Endothelial cell of hepatic sinusoid (primary cell): ENCODE measurements around the gene TRIM69.

ENCODE experiments used
- in situ Hi-C: cut with HindIII; loops from 2 replicates; pipeline ENCODE4 v1.10.0; 2017; ENCODE audit warnings: low sequenced_read_pairs

Gene TRIM69

DNA sequence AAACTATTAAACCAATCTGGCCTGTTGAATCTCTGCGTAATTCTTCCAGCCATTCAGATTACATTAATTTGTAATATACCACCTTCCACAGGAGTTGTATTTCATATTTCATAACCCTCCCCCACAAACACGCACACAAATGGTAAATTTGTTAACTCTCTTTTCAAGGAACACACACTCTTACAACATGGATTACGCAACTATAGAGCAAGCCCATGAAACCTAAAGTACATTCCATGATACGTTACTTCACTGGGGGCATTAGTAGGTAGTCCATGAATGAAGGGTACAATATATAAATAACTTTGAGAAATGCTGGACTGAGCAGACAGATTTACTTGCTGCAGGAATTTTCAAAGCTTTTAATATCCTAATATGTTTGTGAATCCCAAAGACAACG, 65.0 kb downstream of the TRIM69 start:
- in situ Hi-C loops, result no loop called here

DNA sequence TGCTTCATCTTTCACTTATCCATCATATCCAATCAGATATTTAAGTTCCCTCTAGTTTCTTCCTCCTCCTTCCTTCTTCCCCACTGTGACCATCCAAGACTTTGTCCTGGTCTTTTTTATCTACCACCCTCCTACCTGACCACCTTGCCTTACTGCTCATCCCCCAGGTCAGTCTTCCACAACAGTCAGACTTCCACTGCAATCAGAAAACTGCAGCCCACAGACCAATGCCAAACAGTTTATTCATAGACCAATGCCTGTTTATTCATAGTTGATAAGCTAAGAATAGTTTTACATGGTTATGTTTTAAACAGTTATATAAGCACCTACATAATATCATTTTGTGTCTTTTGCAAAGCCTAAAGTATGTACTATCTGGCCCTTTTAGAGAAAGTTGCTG, 65.5 kb downstream of the TRIM69 start:
- in situ Hi-C loops, result no loop called here

DNA sequence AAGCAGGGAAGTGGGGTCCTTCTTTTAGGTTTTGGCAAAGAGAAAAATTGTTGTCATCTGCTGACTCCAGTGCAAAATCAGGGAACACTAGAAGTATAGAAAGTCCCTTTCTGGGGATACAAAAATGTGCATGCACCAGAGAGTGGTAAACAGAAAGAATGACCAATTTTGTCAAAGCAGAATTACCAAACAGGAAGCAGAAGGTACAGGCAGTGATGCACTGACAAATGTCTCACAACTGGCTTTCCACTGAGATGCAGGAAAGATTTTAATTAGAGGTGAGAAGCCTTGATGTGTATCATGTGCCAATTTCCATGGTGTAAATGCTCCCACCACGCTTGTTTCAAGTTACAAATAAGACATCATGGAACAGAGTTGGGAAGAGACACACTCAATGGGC, 66.0 kb downstream of the TRIM69 start:
- in situ Hi-C loops, result no loop called here

DNA sequence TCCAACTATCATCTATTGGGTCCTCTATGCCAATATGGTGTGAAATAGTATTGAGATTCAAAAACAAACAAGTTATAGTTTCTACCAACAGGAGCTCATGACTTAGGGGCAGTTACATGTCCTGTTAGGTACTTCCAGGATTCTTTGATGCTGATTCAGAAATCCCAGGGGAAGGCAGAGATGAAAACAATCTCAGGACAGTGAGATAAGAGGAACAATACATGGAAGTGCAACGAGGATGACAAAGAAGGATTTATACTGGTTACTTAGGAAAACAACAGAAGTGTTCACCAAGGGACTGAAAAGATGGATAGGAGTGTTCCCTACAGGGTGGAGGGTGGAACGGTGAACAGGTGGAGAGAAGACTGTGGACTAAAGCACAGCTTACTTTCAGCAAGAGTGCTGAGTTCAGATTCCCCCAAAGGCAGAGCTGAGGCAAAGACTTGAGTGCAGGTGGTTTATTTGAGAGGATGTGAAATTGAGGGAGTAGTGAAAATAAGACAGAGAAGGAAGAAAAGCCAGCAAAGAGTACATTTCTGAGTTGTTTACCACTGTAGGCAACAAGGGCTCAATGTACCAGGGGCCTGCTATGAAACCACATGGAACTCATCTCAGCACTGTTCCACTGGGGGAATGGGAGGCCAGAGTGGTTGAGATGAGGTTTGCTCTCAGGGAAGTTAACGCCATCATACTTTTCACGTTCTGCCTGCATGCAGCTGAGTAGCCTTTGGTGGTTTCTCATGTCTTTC, 68.1 kb downstream of the TRIM69 start:
- in situ Hi-C loops, result no loop called here

DNA sequence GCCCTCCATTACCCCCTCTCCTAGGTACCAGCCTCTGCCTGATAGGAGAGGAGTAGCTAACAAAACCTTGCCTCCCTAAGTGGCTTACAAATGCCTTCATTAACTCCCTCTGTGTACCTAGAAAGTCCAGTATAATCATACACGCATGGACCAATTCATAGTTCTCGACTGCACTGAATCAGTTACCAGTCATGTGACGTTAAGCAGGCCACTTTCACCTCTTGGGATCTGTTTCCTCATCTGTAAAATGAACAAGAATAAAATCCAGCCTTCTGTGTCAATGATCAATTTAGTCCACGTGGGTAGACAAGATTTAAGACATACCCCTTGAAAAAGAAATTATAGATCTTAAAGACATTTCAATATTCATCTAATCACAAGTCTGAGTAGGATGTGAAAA, 72.2 kb downstream of the TRIM69 start:
- in situ Hi-C loops, result no loop called here

DNA sequence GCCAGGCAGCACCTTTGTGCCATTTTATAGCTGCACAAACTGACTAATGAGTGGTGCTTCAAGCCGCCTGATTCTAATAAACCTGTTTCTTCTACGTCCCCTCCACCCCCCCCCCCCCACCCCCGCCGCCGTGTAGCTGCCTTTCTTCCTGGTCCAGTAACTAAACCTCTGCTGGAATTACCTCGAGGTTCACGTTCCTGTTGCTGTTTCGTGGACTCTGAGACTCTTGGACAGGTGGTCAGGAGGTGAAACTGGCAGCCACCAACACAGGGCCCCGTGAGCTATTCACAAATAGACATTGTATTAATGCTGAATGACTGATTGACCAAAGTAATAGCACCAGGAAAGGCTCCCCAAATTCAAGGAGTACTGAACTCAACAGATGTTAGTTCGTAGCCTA, 73.9 kb downstream of the TRIM69 start:
- in situ Hi-C loops, result no loop called here

DNA sequence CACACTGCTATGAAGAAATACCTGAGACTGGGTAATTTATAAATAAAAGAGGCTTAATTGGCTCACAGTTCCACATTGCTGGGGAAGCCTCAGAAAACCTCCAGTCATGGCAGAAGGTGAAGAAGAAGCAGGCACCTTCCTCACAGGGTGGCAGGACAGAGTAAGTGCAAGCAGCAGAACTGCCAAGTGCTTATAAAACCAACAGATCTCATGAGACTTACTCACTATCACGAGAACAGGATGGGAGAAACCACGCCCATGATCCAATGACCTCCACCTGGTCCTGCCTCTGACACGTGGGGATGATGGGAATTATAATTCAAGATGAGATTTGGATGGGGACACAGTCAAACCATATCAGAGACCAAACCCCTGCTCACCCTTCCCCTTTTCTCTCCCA, 75.0 kb downstream of the TRIM69 start:
- in situ Hi-C loops, result no loop called here

DNA sequence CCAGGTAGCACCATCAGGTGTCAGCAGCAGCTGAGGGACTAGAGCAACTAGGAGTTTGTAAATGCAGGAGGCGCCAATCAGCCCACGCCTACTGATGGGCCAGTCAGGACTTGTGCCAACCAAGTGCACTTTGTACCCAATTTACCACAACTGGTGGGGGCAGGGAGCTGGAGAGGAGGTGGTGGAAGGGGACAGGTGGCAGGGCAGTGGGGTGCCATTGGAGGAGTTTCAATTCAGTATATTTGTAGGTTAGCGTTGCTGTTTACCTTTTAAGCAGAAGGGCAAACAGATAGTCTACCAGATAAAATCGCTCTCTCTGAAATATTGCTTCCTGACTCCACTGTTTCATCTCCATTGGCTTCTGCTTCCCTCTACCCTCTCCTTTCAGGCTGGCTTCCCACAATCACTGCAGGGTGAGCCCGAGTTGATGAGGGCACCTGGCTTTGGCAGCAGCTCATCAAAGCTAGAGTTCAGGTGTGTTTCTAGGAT, 75.7 kb downstream of the TRIM69 start:
- in situ Hi-C loops, result no loop called here

DNA sequence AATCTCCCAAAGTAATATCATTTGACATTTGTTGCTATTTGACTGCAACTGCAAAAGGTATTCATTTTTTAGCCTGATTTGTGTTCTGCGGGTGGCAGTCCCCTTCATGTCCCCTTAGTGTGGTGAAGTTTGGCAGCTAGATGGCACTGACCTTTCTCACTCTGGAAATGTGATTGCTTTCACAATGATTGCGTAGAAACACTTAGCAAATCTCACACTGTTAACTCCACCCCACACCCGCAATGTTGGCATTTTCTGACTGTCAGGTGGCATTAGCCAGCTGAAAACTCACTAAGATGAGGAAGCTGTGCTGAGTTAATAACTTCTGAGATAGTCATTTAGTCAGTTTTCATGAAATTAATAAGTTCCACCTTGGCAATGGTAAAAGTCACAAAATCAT, 76.9 kb downstream of the TRIM69 start:
- in situ Hi-C loops, result no loop called here
